HEK293 (cell line): ENCODE data around the gene CATSPERZ.

Source experiments
- BCL11A ChIP-seq: fragments of 450-650 bp; formaldehyde crosslinking; IDR thresholded peaks from 2 replicates; pipeline ENCODE4 v1.5.1; 2016; ENCODE audit warnings: low read depth, missing biosample characterization, missing genetic modification characterization
- HOXA7 ChIP-seq: sonication (generic); formaldehyde crosslinking; IDR thresholded peaks from 2 replicates; pipeline ENCODE4 v1.8.1; 2022; ENCODE audit warnings: missing genetic modification reagents, borderline replicate concordance
- KLF1 ChIP-seq: fragments of 450-650 bp; formaldehyde crosslinking; IDR thresholded peaks from 2 replicates; pipeline ENCODE4 v1.5.1; 2016; ENCODE audit warnings: missing biosample characterization, missing genetic modification characterization
- KLF10 ChIP-seq: fragments of 450-650 bp; IDR thresholded peaks from 2 replicates; pipeline ENCODE4 v1.5.1; 2018; ENCODE audit warnings: missing biosample characterization, mild to moderate bottlenecking, missing genetic modification characterization
- KLF16 ChIP-seq: fragments of 450-650 bp; formaldehyde crosslinking; IDR thresholded peaks from 2 replicates; pipeline ENCODE4 v1.5.1; 2017; ENCODE audit warnings: missing biosample characterization, missing genetic modification characterization
- YY2 ChIP-seq: fragments of 450-650 bp; formaldehyde crosslinking; IDR thresholded peaks from 2 replicates; pipeline ENCODE4 v1.5.1; 2016; ENCODE audit warnings: missing biosample characterization, missing genetic modification characterization
- ZFHX2 ChIP-seq: fragments of 450-650 bp; formaldehyde crosslinking; conservative IDR thresholded peaks from 2 replicates; pipeline ENCODE4 v1.5.1; 2016; ENCODE audit warnings: missing biosample characterization, missing genetic modification characterization
- ZFP37 ChIP-seq: fragments of 450-650 bp; formaldehyde crosslinking; IDR thresholded peaks from 2 replicates; pipeline ENCODE4 v1.5.1; 2016; ENCODE audit warnings: missing biosample characterization, missing genetic modification characterization
- ZNF112 ChIP-seq: fragments of 450-650 bp; formaldehyde crosslinking; IDR thresholded peaks from 2 replicates; pipeline ENCODE4 v1.5.0; 2017; ENCODE audit warnings: missing biosample characterization, missing genetic modification characterization
- ZNF16 ChIP-seq: fragments of 450-650 bp; formaldehyde crosslinking; IDR thresholded peaks from 2 replicates; pipeline ENCODE4 v1.5.1; 2016; ENCODE audit warnings: low read depth, missing biosample characterization, missing genetic modification characterization
- ZNF169 ChIP-seq: fragments of 450-650 bp; formaldehyde crosslinking; IDR thresholded peaks from 2 replicates; pipeline ENCODE4 v1.5.1; 2016; ENCODE audit warnings: missing biosample characterization, missing genetic modification characterization
- ZNF214 ChIP-seq: fragments of 450-650 bp; formaldehyde crosslinking; IDR thresholded peaks from 2 replicates; pipeline ENCODE4 v1.5.1; 2017; ENCODE audit warnings: missing biosample characterization, mild to moderate bottlenecking, missing genetic modification characterization, borderline replicate concordance
- ZNF239 ChIP-seq: fragments of 450-650 bp; formaldehyde crosslinking; IDR thresholded peaks from 2 replicates; pipeline ENCODE4 v1.5.1; 2016; ENCODE audit warnings: missing biosample characterization, missing genetic modification characterization
- ZNF248 ChIP-seq: fragments of 450-650 bp; formaldehyde crosslinking; IDR thresholded peaks from 2 replicates; pipeline ENCODE4 v1.5.1; 2017; ENCODE audit warnings: missing biosample characterization, missing genetic modification characterization
- ZNF423 ChIP-seq: fragments of 450-650 bp; formaldehyde crosslinking; IDR thresholded peaks from 2 replicates; pipeline ENCODE4 v1.5.1; 2016; ENCODE audit warnings: missing biosample characterization, missing genetic modification characterization
- ZNF560 ChIP-seq: fragments of 450-650 bp; formaldehyde crosslinking; IDR thresholded peaks from 2 replicates; pipeline ENCODE4 v1.5.1; 2017; ENCODE audit warnings: missing biosample characterization, missing genetic modification characterization, borderline replicate concordance
- ZNF701 ChIP-seq: fragments of 450-650 bp; formaldehyde crosslinking; IDR thresholded peaks from 2 replicates; pipeline ENCODE4 v1.5.1; 2016; ENCODE audit warnings: missing biosample characterization, missing genetic modification characterization
- ZSCAN23 ChIP-seq: fragments of 450-650 bp; formaldehyde crosslinking; IDR thresholded peaks from 2 replicates; pipeline ENCODE4 v1.5.1; 2016; ENCODE audit warnings: missing biosample characterization, missing genetic modification characterization
- ZXDB ChIP-seq: fragments of 450-650 bp; formaldehyde crosslinking; IDR thresholded peaks from 2 replicates; pipeline ENCODE4 v1.5.1; 2016; ENCODE audit warnings: missing biosample characterization, missing genetic modification characterization
- TF ChIP-seq, protein P1 (sequence below): fragments of 450-650 bp; formaldehyde crosslinking; IDR thresholded peaks from 2 replicates; pipeline ENCODE4 v1.5.1; 2016; ENCODE audit warnings: missing biosample characterization, missing genetic modification characterization, borderline replicate concordance
- TF ChIP-seq, protein P2 (sequence below): sonication (generic); formaldehyde crosslinking; IDR thresholded peaks from 2 replicates; pipeline ENCODE4 v1.8.1; 2022; ENCODE audit warnings: mild to moderate bottlenecking, moderate library complexity, missing genetic modification reagents
- TF ChIP-seq, protein P3 (sequence below): fragments of 450-650 bp; formaldehyde crosslinking; IDR thresholded peaks from 2 replicates; pipeline ENCODE4 v1.5.1; 2016; ENCODE audit warnings: missing biosample characterization, missing genetic modification characterization
- TF ChIP-seq, protein P4 (sequence below): fragments of 450-650 bp; formaldehyde crosslinking; IDR thresholded peaks from 2 replicates; pipeline ENCODE4 v1.5.1; 2016; ENCODE audit warnings: missing biosample characterization, missing genetic modification characterization
- TF ChIP-seq, protein P5 (sequence below): fragments of 450-650 bp; formaldehyde crosslinking; conservative IDR thresholded peaks from 2 replicates; pipeline ENCODE4 v1.5.1; 2016; ENCODE audit warnings: low read depth, missing biosample characterization, missing genetic modification characterization
- TF ChIP-seq, protein P6 (sequence below): fragments of 450-650 bp; formaldehyde crosslinking; optimal IDR thresholded peaks from 2 replicates; pipeline ENCODE3; 2016; ENCODE audit warnings: missing biosample characterization, mild to moderate bottlenecking, missing genetic modification characterization

CATSPERZ gene

DNA sequence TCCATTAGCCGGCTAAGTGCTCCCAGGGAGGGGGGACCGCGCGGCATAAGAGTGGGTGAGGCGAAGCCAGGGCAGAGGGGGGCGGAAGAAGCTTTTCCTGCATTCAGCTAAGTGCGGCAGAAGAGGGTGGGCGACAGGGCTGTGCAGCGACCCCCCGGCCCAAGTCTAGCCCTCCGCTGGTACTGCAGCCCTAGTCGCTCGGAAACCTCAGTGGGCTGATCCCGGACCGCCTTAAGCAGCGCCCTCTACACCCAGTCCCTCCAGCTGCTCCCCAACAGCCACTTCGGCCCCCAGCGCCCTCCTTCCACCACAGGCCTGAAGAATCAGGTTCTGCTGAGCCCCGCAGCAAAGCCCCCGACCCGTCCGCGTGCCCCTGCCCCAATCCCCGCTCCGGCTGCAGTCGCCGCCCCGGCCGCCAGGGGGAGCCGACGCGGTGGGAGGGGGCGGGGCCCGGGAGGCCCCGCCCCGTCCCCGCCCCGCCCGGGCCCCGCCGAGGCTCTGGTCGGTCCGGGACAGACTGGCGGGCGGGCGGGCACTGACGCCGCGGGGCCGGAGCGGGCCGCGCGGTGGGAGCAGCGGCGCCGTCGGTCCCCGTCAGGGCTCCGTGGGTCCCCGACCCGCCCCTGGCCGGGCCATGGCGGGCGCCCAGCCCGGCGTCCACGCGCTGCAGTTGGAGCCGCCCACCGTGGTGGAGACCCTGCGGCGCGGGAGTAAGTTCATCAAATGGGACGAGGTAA lies 49.0 kb upstream of the CATSPERZ start, which contains the start of gene PLCB3 (continued):
- TF ChIP-seq HOXA7 (CRISPR knock-in tag), result no peak
- TF ChIP-seq, protein P1, sequence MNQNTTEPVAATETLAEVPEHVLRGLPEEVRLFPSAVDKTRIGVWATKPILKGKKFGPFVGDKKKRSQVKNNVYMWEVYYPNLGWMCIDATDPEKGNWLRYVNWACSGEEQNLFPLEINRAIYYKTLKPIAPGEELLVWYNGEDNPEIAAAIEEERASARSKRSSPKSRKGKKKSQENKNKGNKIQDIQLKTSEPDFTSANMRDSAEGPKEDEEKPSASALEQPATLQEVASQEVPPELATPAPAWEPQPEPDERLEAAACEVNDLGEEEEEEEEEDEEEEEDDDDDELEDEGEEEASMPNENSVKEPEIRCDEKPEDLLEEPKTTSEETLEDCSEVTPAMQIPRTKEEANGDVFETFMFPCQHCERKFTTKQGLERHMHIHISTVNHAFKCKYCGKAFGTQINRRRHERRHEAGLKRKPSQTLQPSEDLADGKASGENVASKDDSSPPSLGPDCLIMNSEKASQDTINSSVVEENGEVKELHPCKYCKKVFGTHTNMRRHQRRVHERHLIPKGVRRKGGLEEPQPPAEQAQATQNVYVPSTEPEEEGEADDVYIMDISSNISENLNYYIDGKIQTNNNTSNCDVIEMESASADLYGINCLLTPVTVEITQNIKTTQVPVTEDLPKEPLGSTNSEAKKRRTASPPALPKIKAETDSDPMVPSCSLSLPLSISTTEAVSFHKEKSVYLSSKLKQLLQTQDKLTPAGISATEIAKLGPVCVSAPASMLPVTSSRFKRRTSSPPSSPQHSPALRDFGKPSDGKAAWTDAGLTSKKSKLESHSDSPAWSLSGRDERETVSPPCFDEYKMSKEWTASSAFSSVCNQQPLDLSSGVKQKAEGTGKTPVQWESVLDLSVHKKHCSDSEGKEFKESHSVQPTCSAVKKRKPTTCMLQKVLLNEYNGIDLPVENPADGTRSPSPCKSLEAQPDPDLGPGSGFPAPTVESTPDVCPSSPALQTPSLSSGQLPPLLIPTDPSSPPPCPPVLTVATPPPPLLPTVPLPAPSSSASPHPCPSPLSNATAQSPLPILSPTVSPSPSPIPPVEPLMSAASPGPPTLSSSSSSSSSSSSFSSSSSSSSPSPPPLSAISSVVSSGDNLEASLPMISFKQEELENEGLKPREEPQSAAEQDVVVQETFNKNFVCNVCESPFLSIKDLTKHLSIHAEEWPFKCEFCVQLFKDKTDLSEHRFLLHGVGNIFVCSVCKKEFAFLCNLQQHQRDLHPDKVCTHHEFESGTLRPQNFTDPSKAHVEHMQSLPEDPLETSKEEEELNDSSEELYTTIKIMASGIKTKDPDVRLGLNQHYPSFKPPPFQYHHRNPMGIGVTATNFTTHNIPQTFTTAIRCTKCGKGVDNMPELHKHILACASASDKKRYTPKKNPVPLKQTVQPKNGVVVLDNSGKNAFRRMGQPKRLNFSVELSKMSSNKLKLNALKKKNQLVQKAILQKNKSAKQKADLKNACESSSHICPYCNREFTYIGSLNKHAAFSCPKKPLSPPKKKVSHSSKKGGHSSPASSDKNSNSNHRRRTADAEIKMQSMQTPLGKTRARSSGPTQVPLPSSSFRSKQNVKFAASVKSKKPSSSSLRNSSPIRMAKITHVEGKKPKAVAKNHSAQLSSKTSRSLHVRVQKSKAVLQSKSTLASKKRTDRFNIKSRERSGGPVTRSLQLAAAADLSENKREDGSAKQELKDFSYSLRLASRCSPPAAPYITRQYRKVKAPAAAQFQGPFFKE (tag by site-specific recombination), result no peak
- TF ChIP-seq KLF16 (tag by site-specific recombination), result no peak
- no peak for TF ChIP-seq ZNF560 (tag by site-specific recombination)
- TF ChIP-seq, protein P2, sequence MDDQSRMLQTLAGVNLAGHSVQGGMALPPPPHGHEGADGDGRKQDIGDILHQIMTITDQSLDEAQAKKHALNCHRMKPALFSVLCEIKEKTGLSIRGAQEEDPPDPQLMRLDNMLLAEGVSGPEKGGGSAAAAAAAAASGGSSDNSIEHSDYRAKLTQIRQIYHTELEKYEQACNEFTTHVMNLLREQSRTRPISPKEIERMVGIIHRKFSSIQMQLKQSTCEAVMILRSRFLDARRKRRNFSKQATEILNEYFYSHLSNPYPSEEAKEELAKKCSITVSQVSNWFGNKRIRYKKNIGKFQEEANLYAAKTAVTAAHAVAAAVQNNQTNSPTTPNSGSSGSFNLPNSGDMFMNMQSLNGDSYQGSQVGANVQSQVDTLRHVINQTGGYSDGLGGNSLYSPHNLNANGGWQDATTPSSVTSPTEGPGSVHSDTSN, result no peak
- peak; percentile 46; the same call in 1 of the 2 replicates for TF ChIP-seq ZFHX2 (tag by site-specific recombination)
- TF ChIP-seq ZNF16 (tag by site-specific recombination), result no peak
- TF ChIP-seq ZFP37, result no peak
- no peak for TF ChIP-seq ZNF112 (tag by site-specific recombination)
- no peak for TF ChIP-seq YY2 (tag by site-specific recombination)
- no peak for TF ChIP-seq ZNF214 (tag by site-specific recombination)
- no peak for TF ChIP-seq ZSCAN23
- no peak for TF ChIP-seq KLF10 (tag by site-specific recombination)
- TF ChIP-seq, protein P3, sequence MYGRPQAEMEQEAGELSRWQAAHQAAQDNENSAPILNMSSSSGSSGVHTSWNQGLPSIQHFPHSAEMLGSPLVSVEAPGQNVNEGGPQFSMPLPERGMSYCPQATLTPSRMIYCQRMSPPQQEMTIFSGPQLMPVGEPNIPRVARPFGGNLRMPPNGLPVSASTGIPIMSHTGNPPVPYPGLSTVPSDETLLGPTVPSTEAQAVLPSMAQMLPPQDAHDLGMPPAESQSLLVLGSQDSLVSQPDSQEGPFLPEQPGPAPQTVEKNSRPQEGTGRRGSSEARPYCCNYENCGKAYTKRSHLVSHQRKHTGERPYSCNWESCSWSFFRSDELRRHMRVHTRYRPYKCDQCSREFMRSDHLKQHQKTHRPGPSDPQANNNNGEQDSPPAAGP (tag by site-specific recombination), result peak; percentile 51; the same call in 1 of the 2 replicates
- TF ChIP-seq, protein P4, sequence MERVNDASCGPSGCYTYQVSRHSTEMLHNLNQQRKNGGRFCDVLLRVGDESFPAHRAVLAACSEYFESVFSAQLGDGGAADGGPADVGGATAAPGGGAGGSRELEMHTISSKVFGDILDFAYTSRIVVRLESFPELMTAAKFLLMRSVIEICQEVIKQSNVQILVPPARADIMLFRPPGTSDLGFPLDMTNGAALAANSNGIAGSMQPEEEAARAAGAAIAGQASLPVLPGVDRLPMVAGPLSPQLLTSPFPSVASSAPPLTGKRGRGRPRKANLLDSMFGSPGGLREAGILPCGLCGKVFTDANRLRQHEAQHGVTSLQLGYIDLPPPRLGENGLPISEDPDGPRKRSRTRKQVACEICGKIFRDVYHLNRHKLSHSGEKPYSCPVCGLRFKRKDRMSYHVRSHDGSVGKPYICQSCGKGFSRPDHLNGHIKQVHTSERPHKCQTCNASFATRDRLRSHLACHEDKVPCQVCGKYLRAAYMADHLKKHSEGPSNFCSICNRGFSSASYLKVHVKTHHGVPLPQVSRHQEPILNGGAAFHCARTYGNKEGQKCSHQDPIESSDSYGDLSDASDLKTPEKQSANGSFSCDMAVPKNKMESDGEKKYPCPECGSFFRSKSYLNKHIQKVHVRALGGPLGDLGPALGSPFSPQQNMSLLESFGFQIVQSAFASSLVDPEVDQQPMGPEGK (tag by site-specific recombination), result peak; percentile 39
- TF ChIP-seq ZNF701 (tag by site-specific recombination), result no peak
- TF ChIP-seq ZNF423 (tag by site-specific recombination), result peak; percentile 42; the same call in 1 of the 2 replicates
- no peak for TF ChIP-seq ZNF169 (tag by site-specific recombination)
- TF ChIP-seq, protein P5, sequence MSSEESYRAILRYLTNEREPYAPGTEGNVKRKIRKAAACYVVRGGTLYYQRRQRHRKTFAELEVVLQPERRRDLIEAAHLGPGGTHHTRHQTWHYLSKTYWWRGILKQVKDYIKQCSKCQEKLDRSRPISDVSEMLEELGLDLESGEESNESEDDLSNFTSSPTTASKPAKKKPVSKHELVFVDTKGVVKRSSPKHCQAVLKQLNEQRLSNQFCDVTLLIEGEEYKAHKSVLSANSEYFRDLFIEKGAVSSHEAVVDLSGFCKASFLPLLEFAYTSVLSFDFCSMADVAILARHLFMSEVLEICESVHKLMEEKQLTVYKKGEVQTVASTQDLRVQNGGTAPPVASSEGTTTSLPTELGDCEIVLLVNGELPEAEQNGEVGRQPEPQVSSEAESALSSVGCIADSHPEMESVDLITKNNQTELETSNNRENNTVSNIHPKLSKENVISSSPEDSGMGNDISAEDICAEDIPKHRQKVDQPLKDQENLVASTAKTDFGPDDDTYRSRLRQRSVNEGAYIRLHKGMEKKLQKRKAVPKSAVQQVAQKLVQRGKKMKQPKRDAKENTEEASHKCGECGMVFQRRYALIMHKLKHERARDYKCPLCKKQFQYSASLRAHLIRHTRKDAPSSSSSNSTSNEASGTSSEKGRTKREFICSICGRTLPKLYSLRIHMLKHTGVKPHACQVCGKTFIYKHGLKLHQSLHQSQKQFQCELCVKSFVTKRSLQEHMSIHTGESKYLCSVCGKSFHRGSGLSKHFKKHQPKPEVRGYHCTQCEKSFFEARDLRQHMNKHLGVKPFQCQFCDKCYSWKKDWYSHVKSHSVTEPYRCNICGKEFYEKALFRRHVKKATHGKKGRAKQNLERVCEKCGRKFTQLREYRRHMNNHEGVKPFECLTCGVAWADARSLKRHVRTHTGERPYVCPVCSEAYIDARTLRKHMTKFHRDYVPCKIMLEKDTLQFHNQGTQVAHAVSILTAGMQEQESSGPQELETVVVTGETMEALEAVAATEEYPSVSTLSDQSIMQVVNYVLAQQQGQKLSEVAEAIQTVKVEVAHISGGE (tag by site-specific recombination), result no peak
- no peak for TF ChIP-seq BCL11A (tag by site-specific recombination)
- TF ChIP-seq KLF1 (tag by site-specific recombination), result no peak; the same call in 1 of the 2 replicates
- TF ChIP-seq ZXDB, result no peak
- TF ChIP-seq ZNF248, result no peak
- no peak for TF ChIP-seq ZNF239 (tag by site-specific recombination)
- TF ChIP-seq, protein P6, sequence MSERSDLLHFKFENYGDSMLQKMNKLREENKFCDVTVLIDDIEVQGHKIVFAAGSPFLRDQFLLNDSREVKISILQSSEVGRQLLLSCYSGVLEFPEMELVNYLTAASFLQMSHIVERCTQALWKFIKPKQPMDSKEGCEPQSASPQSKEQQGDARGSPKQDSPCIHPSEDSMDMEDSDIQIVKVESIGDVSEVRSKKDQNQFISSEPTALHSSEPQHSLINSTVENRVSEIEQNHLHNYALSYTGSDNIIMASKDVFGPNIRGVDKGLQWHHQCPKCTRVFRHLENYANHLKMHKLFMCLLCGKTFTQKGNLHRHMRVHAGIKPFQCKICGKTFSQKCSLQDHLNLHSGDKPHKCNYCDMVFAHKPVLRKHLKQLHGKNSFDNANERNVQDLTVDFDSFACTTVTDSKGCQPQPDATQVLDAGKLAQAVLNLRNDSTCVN (tag by site-specific recombination), result peak; percentile 39
